WTC11 (cell line): ENCODE results near the gene NDOR1. TPM values are rescaled to one million over a fixed set of nuclear protein-coding genes. Genes with fewer than 3 reads are reported as not detected.

Experiments used
- ATAC-seq: fragments of 200-7000 bp; cut with Tn5 transposase; 2 replicates; pipeline ENCODE4 v1.10.0; 2021; ENCODE audit warnings: mild to moderate bottlenecking, moderate library complexity
- CTCF ChIA-PET: fragments of 300-600 bp; sonication (Branson Sonifier 250); formaldehyde crosslinking; loops from one replicate; lab custom pipeline; 2021; ENCODE audit warnings: antibody characterized with exemption; lab: Charles Lee
- POLR2A ChIA-PET: fragments of 350-600 bp; sonication (Branson Sonifier 250); formaldehyde crosslinking; loops from one replicate; lab custom pipeline; 2021; ENCODE audit warnings: antibody characterized with exemption; lab: Charles Lee
- DNase-seq: peaks from one replicate; pipeline ENCODE4 v3.0.0; 2021; ENCODE audit warnings: low spot score
- H3K27ac Mint-ChIP-seq: 2 replicates; pipeline ENCODE4 v1.8.0; 2021; ENCODE audit warnings: mixed read lengths
- H3K27me3 Mint-ChIP-seq: 2 replicates; pipeline ENCODE4 v1.8.0; 2021; ENCODE audit warnings: low read depth, mild to moderate bottlenecking, moderate library complexity, mixed read lengths
- H3K36me3 Mint-ChIP-seq: 2 replicates; pipeline ENCODE4 v1.8.0; 2021; ENCODE audit warnings: mixed read lengths
- H3K4me1 Mint-ChIP-seq: 2 replicates; pipeline ENCODE4 v1.8.0; 2022; ENCODE audit warnings: mixed read lengths
- H3K4me3 Mint-ChIP-seq: 2 replicates; pipeline ENCODE4 v1.8.0; 2021; ENCODE audit warnings: mild to moderate bottlenecking, moderate library complexity, mixed read lengths
- H3K9me3 Mint-ChIP-seq: 2 replicates; pipeline ENCODE4 v1.8.0; 2021; ENCODE audit warnings: mixed read lengths
- ATF1 ChIP-seq: sonication (generic); formaldehyde crosslinking; IDR thresholded peaks from 2 replicates; pipeline ENCODE4 v1.8.1; 2023; ENCODE audit warnings: mild to moderate bottlenecking, moderate library complexity, missing genetic modification reagents
- CBFB ChIP-seq: sonication (generic); formaldehyde crosslinking; IDR thresholded peaks from 2 replicates; pipeline ENCODE4 v1.8.1; 2022; ENCODE audit warnings: mild to moderate bottlenecking, low read depth, missing genetic modification reagents
- CREM ChIP-seq: sonication (generic); formaldehyde crosslinking; IDR thresholded peaks from 2 replicates; pipeline ENCODE4 v1.8.1; 2022; ENCODE audit warnings: mild to moderate bottlenecking, missing genetic modification reagents, moderate library complexity
- FOXK1 ChIP-seq: sonication (generic); formaldehyde crosslinking; IDR thresholded peaks from 2 replicates; pipeline ENCODE4 v1.8.0; 2022; ENCODE audit warnings: mild to moderate bottlenecking, moderate library complexity, missing genetic modification reagents
- GABPB1 ChIP-seq: sonication (generic); formaldehyde crosslinking; IDR thresholded peaks from 2 replicates; pipeline ENCODE4 v1.8.1; 2023; ENCODE audit warnings: mild to moderate bottlenecking, missing genetic modification reagents
- KAT7 ChIP-seq: sonication (generic); formaldehyde crosslinking; IDR thresholded peaks from 2 replicates; pipeline ENCODE4 v1.8.1; 2023; ENCODE audit warnings: missing genetic modification reagents, mild to moderate bottlenecking, borderline replicate concordance
- PRRX2 ChIP-seq: fragments of 250-450 bp; sonication (Bioruptor Pico); IDR thresholded peaks from 2 replicates; pipeline ENCODE4 v1.8.0; 2021; ENCODE audit warnings: mild to moderate bottlenecking
- SMAD4 ChIP-seq: sonication (generic); formaldehyde crosslinking; IDR thresholded peaks from 2 replicates; pipeline ENCODE4 v1.8.0; 2022; ENCODE audit warnings: mild to moderate bottlenecking, missing genetic modification reagents
- TCF7 ChIP-seq: sonication (generic); formaldehyde crosslinking; IDR thresholded peaks from 2 replicates; pipeline ENCODE4 v1.8.0; 2022; ENCODE audit warnings: mild to moderate bottlenecking, low read depth, missing genetic modification reagents, moderate library complexity
- ZNF138 ChIP-seq: sonication (generic); formaldehyde crosslinking; conservative IDR thresholded peaks from 2 replicates; pipeline ENCODE4 v1.8.1; 2022; ENCODE audit warnings: mild to moderate bottlenecking, moderate library complexity, missing genetic modification reagents
- total RNA-seq: library from RNA; stranded (reverse); gene quantifications from 3 replicates; pipeline ENCODE4 v1.2.3, GENCODE V29; 2021
- TF ChIP-seq, protein P1 (sequence below): sonication (generic); formaldehyde crosslinking; IDR thresholded peaks from 2 replicates; pipeline ENCODE4 v1.8.1; 2023; ENCODE audit warnings: mild to moderate bottlenecking, missing genetic modification reagents
- TF ChIP-seq, protein P2 (sequence below): sonication (generic); formaldehyde crosslinking; IDR thresholded peaks from 2 replicates; pipeline ENCODE4 v1.8.0; 2022; ENCODE audit warnings: mild to moderate bottlenecking, missing genetic modification reagents
- TF ChIP-seq, protein P3 (sequence below): sonication (generic); formaldehyde crosslinking; IDR thresholded peaks from 2 replicates; pipeline ENCODE4 v1.8.1; 2022; ENCODE audit warnings: low read depth, mild to moderate bottlenecking, moderate library complexity, missing genetic modification reagents, borderline replicate concordance
- TF ChIP-seq, protein P4 (sequence below): fragments of 250-450 bp; sonication (Bioruptor Pico); IDR thresholded peaks from 2 replicates; pipeline ENCODE4 v2.1.2; 2022; ENCODE audit warnings: mild to moderate bottlenecking, moderate library complexity
- TF ChIP-seq, protein P5 (sequence below): sonication (generic); formaldehyde crosslinking; IDR thresholded peaks from 2 replicates; pipeline ENCODE4 v1.8.0; 2023; ENCODE audit warnings: missing genetic modification reagents
- TF ChIP-seq, protein P6 (sequence below): sonication (generic); formaldehyde crosslinking; IDR thresholded peaks from 2 replicates; pipeline ENCODE4 v1.8.0; 2022; ENCODE audit warnings: mild to moderate bottlenecking, missing genetic modification reagents
- TF ChIP-seq, protein P7 (sequence below): sonication (generic); formaldehyde crosslinking; IDR thresholded peaks from 2 replicates; pipeline ENCODE4 v1.8.1; 2023; ENCODE audit warnings: mild to moderate bottlenecking, missing genetic modification reagents

NDOR1 gene
- total RNA-seq, 1 experiment from 2014 or later = 49.0 TPM

DNA sequence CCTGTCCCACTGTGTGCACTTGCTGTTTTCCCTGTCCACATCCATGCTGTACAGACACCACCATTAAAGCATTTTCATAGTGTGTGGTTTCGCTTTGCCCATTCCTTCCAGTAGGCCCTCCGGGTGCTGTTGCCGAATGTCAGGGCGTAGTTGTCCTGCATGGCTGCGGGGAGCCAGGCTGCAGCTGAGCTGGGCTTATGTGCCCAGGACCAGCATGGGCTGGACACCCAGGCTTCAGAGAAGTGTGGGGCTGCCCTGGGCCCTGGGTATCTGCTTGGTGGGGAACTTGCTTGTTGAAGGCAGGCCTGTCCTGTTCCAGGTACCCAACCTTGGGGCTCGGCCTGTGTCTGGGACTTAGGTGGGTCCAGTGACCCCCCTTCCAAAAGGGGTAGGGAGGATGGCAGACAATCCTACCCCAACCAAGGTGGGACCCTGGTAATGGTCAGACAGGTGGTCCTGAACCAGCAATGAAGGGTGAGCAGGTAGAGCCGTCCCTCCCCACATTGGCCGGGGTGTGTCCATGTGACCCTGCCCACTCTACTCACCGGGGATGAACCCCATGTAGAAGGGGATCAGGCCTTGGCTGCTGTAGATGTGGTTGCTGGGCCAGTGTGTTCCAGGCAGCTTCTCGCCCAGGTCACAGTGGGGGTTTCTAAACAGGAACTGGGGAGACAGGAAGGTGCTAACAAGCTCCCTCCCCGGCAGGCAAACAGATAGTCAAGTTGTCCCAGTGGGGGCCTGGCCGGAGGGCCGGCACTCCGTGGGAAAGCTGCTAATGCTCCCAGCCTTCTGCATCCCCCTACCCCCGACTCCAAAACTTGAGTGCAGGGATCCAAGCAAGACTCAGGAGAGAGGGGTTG, 38.4 kb downstream of the NDOR1 start (continued):
- TF ChIP-seq, protein P1, sequence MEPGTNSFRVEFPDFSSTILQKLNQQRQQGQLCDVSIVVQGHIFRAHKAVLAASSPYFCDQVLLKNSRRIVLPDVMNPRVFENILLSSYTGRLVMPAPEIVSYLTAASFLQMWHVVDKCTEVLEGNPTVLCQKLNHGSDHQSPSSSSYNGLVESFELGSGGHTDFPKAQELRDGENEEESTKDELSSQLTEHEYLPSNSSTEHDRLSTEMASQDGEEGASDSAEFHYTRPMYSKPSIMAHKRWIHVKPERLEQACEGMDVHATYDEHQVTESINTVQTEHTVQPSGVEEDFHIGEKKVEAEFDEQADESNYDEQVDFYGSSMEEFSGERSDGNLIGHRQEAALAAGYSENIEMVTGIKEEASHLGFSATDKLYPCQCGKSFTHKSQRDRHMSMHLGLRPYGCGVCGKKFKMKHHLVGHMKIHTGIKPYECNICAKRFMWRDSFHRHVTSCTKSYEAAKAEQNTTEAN (CRISPR knock-in tag) = 0 out of 2 replicates have a peak, but pooled peaks have one; percentile 47

DNA sequence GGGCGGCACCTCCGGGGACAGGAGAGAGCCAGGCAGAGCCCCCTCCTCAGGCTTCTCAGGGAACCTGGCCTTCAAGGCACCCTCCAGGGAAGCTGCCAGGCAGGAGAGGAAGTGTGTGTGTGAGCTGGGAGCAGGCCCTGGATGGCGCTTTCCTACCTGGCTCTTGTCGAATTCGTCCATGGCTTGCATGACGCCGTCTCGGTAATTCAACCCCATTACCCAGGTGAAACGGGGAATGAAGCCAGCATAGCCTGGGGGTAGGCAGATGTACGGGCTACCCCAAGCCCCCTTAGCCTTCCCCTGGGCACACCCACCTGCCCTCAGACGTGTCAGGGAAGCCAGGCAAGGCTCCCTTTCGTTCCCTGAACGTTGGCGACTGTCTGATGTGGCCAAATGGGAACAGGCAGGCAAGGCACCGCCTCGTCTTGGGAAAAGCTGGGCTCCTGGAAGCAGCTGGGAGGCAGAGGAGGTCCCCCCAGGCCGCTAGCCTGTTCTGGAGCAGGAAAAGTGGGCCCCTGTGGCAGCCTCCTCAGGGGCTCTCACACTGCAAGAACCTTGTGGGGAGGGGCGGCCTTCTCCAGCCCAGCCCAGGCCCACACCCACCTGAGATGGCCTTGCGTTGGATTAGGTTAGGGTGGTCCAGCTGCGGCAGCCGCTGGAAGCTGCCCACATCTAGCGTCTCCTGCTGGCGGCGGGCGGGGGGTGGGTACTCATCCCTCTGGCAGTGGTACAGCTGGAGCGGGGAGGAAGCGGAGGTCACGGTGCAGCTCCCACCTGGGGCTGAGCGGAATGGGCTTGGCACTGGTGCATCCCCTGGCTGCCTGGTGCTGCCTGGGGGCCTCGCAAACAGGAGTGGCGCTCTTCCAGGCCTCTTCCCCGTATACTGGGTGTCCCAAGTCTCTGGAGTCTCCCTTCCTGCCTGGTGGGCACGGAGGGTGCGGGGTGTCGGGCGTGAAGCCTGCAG, 39.3 kb downstream of the NDOR1 start:
- POLR2A ChIA-PET = interaction anchor here (0.5 to 2.1 kb wide), 4 partner anchors 10 to 42 kb away, joined by 3 to 9 read pairs (median 4); partner anchors contain the start of gene TOR4A
- ATAC-seq (peak; percentile 2), DNase-seq (peak; percentile 33)
- TF ChIP-seq, protein P2, sequence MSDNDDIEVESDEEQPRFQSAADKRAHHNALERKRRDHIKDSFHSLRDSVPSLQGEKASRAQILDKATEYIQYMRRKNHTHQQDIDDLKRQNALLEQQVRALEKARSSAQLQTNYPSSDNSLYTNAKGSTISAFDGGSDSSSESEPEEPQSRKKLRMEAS (CRISPR knock-in tag) = peak; percentile 38; the same call in 1 of the 2 replicates
- TF ChIP-seq SMAD4 (CRISPR knock-in tag) = 0 out of 2 replicates have a peak, but pooled peaks have one; percentile 13
- TF ChIP-seq CREM (CRISPR knock-in tag) = no peak
- TF ChIP-seq, protein P3, sequence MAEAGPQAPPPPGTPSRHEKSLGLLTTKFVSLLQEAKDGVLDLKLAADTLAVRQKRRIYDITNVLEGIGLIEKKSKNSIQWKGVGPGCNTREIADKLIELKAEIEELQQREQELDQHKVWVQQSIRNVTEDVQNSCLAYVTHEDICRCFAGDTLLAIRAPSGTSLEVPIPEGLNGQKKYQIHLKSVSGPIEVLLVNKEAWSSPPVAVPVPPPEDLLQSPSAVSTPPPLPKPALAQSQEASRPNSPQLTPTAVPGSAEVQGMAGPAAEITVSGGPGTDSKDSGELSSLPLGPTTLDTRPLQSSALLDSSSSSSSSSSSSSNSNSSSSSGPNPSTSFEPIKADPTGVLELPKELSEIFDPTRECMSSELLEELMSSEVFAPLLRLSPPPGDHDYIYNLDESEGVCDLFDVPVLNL = no peak
- H3K27ac Mint-ChIP-seq = peak overlapping the region; percentile 70
- H3K4me1 Mint-ChIP-seq = peaks cover 28% of the 10 kb centered on the region
- peaks cover 4% of the 10 kb centered on the region for H3K27me3 Mint-ChIP-seq
- peaks cover 20% of the 10 kb centered on the region for H3K36me3 Mint-ChIP-seq
- CTCF ChIA-PET = interaction anchor here (0.5 to 5.9 kb wide), 23 partner anchors 8 to 215 kb away, joined by 3 to 46 read pairs (median 4); partner anchors contain the start of genes NELFB, RNF224, SAPCD2 and TOR4A
- H3K4me3 Mint-ChIP-seq = peak overlapping the region; percentile 81
- H3K9me3 Mint-ChIP-seq = no peaks in the 10 kb centered on the region

DNA sequence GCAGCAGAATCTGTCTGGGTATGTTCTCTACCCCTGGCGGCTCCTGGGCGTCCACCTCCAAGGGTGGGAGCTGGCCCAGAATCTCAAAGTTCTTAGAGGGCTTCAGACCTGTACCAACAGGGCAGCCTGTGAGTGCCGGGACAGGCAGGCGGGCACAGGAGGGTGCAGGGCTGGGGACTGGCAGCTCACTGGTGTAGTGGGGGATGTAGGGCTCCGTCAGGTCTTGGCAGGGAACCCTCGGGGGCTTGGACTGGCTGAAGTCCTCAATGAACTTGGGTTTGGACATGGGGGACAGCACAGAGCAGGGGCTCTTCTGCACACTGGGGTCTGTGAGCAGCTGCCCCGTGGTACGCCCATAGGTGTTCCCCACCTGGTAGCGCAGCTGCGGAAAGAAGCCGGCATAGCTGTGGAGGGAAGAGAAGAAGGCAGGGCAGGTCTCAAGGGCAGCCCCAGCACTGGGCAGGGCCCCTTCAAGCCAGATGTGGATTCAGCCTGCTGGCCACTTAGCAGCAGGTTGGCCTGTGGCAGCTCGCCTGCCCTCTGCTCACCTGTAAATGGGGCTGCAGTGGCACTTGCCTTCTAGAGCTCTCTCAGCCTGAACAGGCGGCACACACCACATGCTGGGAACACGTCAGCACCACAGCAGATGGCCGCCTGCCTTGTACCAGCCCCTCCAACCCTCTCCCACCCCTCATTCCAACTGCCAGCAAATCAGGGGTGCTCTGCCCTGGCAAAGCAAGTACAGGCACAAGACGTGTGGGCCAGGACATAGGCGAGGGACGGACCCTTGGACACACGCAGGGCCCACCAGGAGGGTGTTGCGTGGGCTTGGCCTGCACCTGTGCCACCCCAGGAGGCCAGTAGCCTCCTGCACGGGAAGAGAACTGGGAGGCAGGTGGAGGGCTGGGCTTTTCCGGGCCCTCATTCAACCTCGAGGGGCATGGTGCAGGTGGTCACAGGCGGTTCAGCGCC, 40.2 kb downstream of the NDOR1 start:
- Mint-ChIP-seq H3K4me3 (no peak overlapping the region), H3K4me1 (peaks cover 28% of the 10 kb centered on the region), H3K27me3 (peaks cover 4% of the 10 kb centered on the region), H3K27ac (no peak overlapping the region), H3K36me3 (peaks cover 20% of the 10 kb centered on the region), H3K9me3 (no peaks in the 10 kb centered on the region)
- CTCF ChIA-PET = interaction anchor here (0.5 to 5.9 kb wide), 12 partner anchors 8 to 211 kb away, joined by 3 to 46 read pairs (median 6); partner anchors contain the start of genes NELFB and RNF224
- DNase-seq = no peak
- no peak for ATAC-seq
- POLR2A ChIA-PET = interaction anchor here (1.2 to 2.1 kb wide), 2 partner anchors 9 to 31 kb away, joined by 5 to 9 read pairs; partner anchors contain the start of gene TOR4A
- TF ChIP-seq, protein P4, sequence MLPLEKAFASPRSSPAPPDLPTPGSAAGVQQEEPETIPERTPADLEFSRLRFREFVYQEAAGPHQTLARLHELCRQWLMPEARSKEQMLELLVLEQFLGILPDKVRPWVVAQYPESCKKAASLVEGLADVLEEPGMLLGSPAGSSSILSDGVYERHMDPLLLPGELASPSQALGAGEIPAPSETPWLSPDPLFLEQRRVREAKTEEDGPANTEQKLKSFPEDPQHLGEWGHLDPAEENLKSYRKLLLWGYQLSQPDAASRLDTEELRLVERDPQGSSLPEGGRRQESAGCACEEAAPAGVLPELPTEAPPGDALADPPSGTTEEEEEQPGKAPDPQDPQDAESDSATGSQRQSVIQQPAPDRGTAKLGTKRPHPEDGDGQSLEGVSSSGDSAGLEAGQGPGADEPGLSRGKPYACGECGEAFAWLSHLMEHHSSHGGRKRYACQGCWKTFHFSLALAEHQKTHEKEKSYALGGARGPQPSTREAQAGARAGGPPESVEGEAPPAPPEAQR = no peak
- TF ChIP-seq ZNF138 (CRISPR knock-in tag) (no peak), CBFB (no peak), GABPB1 (CRISPR knock-in tag) (no peak), FOXK1 (no peak), KAT7 (CRISPR knock-in tag) (no peak), PRRX2 (CRISPR knock-in tag) (no peak), ATF1 (CRISPR knock-in tag) (no peak), SMAD4 (CRISPR knock-in tag) (no peak), TCF7 (CRISPR knock-in tag) (no peak)
- TF ChIP-seq, protein P5, sequence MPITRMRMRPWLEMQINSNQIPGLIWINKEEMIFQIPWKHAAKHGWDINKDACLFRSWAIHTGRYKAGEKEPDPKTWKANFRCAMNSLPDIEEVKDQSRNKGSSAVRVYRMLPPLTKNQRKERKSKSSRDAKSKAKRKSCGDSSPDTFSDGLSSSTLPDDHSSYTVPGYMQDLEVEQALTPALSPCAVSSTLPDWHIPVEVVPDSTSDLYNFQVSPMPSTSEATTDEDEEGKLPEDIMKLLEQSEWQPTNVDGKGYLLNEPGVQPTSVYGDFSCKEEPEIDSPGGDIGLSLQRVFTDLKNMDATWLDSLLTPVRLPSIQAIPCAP (CRISPR knock-in tag) = no peak
- TF ChIP-seq, protein P6, sequence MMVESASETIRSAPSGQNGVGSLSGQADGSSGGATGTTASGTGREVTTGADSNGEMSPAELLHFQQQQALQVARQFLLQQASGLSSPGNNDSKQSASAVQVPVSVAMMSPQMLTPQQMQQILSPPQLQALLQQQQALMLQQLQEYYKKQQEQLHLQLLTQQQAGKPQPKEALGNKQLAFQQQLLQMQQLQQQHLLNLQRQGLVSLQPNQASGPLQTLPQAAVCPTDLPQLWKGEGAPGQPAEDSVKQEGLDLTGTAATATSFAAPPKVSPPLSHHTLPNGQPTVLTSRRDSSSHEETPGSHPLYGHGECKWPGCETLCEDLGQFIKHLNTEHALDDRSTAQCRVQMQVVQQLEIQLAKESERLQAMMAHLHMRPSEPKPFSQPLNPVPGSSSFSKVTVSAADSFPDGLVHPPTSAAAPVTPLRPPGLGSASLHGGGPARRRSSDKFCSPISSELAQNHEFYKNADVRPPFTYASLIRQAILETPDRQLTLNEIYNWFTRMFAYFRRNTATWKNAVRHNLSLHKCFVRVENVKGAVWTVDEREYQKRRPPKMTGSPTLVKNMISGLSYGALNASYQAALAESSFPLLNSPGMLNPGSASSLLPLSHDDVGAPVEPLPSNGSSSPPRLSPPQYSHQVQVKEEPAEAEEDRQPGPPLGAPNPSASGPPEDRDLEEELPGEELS (CRISPR knock-in tag) = no peak
- TF ChIP-seq, protein P7, sequence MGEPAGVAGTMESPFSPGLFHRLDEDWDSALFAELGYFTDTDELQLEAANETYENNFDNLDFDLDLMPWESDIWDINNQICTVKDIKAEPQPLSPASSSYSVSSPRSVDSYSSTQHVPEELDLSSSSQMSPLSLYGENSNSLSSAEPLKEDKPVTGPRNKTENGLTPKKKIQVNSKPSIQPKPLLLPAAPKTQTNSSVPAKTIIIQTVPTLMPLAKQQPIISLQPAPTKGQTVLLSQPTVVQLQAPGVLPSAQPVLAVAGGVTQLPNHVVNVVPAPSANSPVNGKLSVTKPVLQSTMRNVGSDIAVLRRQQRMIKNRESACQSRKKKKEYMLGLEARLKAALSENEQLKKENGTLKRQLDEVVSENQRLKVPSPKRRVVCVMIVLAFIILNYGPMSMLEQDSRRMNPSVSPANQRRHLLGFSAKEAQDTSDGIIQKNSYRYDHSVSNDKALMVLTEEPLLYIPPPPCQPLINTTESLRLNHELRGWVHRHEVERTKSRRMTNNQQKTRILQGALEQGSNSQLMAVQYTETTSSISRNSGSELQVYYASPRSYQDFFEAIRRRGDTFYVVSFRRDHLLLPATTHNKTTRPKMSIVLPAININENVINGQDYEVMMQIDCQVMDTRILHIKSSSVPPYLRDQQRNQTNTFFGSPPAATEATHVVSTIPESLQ (CRISPR knock-in tag) = no peak
